ENCODE results near the gene CEACAM4. TPM values are rescaled to one million over a fixed set of nuclear protein-coding genes. Genes with fewer than 3 reads are reported as not detected.

CEACAM4 gene
- total and polyA plus RNA-seq, 4 donors = 0.63 to 2.2 (median 0.80) TPM

DNA sequence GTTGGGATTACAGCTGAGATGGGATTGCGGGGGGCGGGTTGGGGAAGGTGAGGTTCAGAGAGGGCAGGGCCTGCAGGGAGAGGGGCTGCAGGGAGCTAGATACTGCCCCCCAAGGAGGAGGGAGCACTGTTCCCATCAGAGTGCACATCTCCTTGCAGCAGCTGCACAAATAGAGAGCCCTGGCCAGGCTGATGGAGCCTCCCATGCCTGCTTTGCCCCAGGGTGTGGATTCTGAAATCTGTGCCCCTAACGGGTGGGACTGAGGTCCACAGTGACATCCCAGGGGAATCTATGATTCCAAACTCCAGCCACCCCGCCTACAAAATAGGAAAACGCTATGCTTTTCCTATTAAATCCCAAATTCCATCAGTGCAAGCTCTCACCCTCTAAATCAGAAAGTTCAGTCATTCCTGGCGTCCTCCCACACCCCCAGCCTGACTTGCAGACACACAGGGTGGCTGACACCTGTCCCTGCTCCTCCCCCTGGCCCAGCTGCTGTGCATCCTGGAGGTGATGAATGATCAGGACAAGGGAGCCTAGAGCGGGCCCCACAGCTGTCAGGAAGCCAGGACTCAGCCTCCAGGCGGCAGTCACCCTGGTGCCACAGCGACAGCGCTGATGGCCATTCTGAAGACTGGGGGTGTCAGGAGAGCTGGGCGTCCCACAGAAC is 57.3 kb downstream of the CEACAM4 start:
- Histone ChIP-seq H3K9ac (ENCODE audit: low read depth in 1 of 2, low read length in 2 of 2) (no peak overlapping the region), H3K4me1 (ENCODE audit: control insufficient read depth in 4 of 4, insufficient read depth in 4 of 4, low read length in 3 of 4) (peaks cover 0 to under 1% (median under 1%) of the 10 kb centered on the region in 4 donors), H3K36me3 (ENCODE audit: control insufficient read depth in 4 of 4, insufficient read depth in 3 of 4, low read depth in 1 of 4, low read length in 3 of 4) (no peaks in the 10 kb centered on the region), H3K9me3 (ENCODE audit: control insufficient read depth in 4 of 4, low read length in 3 of 4) (no peaks in the 10 kb centered on the region), H3K27me3 (ENCODE audit: control insufficient read depth in 4 of 4, insufficient read depth in 4 of 4, low read length in 3 of 4) (peaks cover 0 to 3% (median 0%) of the 10 kb centered on the region in 4 donors), H3K4me3 (ENCODE audit: low read depth in 1 of 3, low read length in 3 of 3) (no peak overlapping the region), H3K27ac (ENCODE audit: low read depth in 1 of 2, low read length in 2 of 2) (no peak overlapping the region)
- DNase-seq (ENCODE audit: low spot score) = no peak
- TF ChIP-seq HNF4A (conservative IDR thresholded peaks at IDR 0.05) (no peak), TAF1 (conservative IDR thresholded peaks at IDR 0.05) (no peak), RAD21 (IDR thresholded peaks at IDR 0.05) (no peak), FOXA2 (IDR thresholded peaks at IDR 0.05) (no peak), GABPA (IDR thresholded peaks at IDR 0.05 in 1 of 2, conservative IDR thresholded peaks at IDR 0.05 in 1 of 2) (no peak), SP1 (IDR thresholded peaks at IDR 0.05) (no peak), HNF4G (IDR thresholded peaks at IDR 0.05) (no peak)
- TF ChIP-seq, protein P1, sequence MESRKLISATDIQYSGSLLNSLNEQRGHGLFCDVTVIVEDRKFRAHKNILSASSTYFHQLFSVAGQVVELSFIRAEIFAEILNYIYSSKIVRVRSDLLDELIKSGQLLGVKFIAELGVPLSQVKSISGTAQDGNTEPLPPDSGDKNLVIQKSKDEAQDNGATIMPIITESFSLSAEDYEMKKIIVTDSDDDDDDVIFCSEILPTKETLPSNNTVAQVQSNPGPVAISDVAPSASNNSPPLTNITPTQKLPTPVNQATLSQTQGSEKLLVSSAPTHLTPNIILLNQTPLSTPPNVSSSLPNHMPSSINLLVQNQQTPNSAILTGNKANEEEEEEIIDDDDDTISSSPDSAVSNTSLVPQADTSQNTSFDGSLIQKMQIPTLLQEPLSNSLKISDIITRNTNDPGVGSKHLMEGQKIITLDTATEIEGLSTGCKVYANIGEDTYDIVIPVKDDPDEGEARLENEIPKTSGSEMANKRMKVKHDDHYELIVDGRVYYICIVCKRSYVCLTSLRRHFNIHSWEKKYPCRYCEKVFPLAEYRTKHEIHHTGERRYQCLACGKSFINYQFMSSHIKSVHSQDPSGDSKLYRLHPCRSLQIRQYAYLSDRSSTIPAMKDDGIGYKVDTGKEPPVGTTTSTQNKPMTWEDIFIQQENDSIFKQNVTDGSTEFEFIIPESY (IDR thresholded peaks at IDR 0.05) = no peak
- TF ChIP-seq, protein P2, sequence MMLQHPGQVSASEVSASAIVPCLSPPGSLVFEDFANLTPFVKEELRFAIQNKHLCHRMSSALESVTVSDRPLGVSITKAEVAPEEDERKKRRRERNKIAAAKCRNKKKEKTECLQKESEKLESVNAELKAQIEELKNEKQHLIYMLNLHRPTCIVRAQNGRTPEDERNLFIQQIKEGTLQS (IDR thresholded peaks at IDR 0.05) = no peak
- WGBS = 51% methylated on average over 11 of the region's 11 CpGs

Small RNA genes lying within 50 kb of the gene (small RNA-seq; reads per million reads assigned to genes)
- gene AC243960.4 = not detected

Other genes with a start within 250 kb of the CEACAM4 start
- 10 to 100 TPM in 1 of 2 donors, 1 to 10 TPM in 1; 8.3 to 11.5 TPM for gene EXOSC5, start 229.7 kb downstream of the CEACAM4 start, total RNA-seq
- gene EXOSC5, start 229.7 kb downstream of the CEACAM4 start, polyA plus RNA-seq = 10 to 100 TPM; 26.2 to 26.7 TPM
- 10 to 100 TPM; 38.5 to 43.1 TPM for gene BCKDHA, start 229.3 kb downstream of the CEACAM4 start, total RNA-seq
- 10 to 100 TPM; 84.3 to 91.4 TPM for gene BCKDHA, start 229.3 kb downstream of the CEACAM4 start, polyA plus RNA-seq
- gene B3GNT8, start 199.7 kb downstream of the CEACAM4 start, total RNA-seq = 1 to 10 TPM in 1 of 2 donors, under 1 TPM in 1; 0.50 to 2.3 TPM
- gene B3GNT8, start 199.7 kb downstream of the CEACAM4 start, polyA plus RNA-seq = under 1 TPM; 0.14 to 0.82 TPM
- gene DMAC2, start 187.2 kb downstream of the CEACAM4 start, total RNA-seq = 10 to 100 TPM; 17.1 to 19.7 TPM
- gene DMAC2, start 187.2 kb downstream of the CEACAM4 start, polyA plus RNA-seq = 10 to 100 TPM; 28.6 to 28.8 TPM
- not detected for gene ERICH4, start 183.9 kb downstream of the CEACAM4 start, total RNA-seq
- not detected for gene ERICH4, start 183.9 kb downstream of the CEACAM4 start, polyA plus RNA-seq
- gene CEACAM21, start 50.9 kb downstream of the CEACAM4 start, total RNA-seq = 1 to 10 TPM; 1.8 to 2.5 TPM
- 1 to 10 TPM in 1 of 2 donors, under 1 TPM in 1; 0.58 to 1.8 TPM for gene CEACAM21, start 50.9 kb downstream of the CEACAM4 start, polyA plus RNA-seq
- gene CEACAM7, start 61.2 kb upstream of the CEACAM4 start, total RNA-seq = not detected
- gene CEACAM7, start 61.2 kb upstream of the CEACAM4 start, polyA plus RNA-seq = under 1 TPM in 1 of 2 donors, not detected in 1; 0.03 TPM
- not detected for gene CEACAM5, start 81.6 kb upstream of the CEACAM4 start, total RNA-seq
- gene CEACAM5, start 81.6 kb upstream of the CEACAM4 start, polyA plus RNA-seq = under 1 TPM in 1 of 2 donors, not detected in 1; 0.02 TPM
- gene CEACAM6, start 128.5 kb upstream of the CEACAM4 start, total RNA-seq = 1 to 10 TPM in 1 of 2 donors, under 1 TPM in 1; 0.08 to 2.4 TPM
- under 1 TPM in 1 of 2 donors, not detected in 1; 0.28 TPM for gene CEACAM6, start 128.5 kb upstream of the CEACAM4 start, polyA plus RNA-seq
- under 1 TPM; 0.59 to 0.70 TPM for gene CEACAM3, start 169.5 kb upstream of the CEACAM4 start, total RNA-seq
- gene CEACAM3, start 169.5 kb upstream of the CEACAM4 start, polyA plus RNA-seq = under 1 TPM in 1 of 2 donors, not detected in 1; 0.37 TPM
- not detected for gene LYPD4, start 217.6 kb upstream of the CEACAM4 start, total RNA-seq
- not detected for gene LYPD4, start 217.6 kb upstream of the CEACAM4 start, polyA plus RNA-seq
- gene DMRTC2, start 218.0 kb upstream of the CEACAM4 start, total RNA-seq = not detected
- gene DMRTC2, start 218.0 kb upstream of the CEACAM4 start, polyA plus RNA-seq = not detected
- 100 to 1,000 TPM; 275 to 344 TPM for gene RPS19, start 233.2 kb upstream of the CEACAM4 start, total RNA-seq
- 100 to 1,000 TPM; 608 to 655 TPM for gene RPS19, start 233.2 kb upstream of the CEACAM4 start, polyA plus RNA-seq

Data from liver (tissue), 10 donors.